Ecto neural progenitor cell (in vitro differentiated cells): ENCODE measurements around the gene MFAP1.
A peak's percentile ranks its signal among the peaks of the same experiment; 100 is the strongest.
"Not testable (repeated sequence)": the region's sequence is repeated elsewhere in the genome, so short reads cannot be mapped to it uniquely, and the experiment has no call there.

Source experiments
- DNase-seq: peaks from one replicate; pipeline ENCODE4 v3.0.0-alpha.2; 2018; ENCODE audit warnings: low spot score

The MFAP1 gene

DNA sequence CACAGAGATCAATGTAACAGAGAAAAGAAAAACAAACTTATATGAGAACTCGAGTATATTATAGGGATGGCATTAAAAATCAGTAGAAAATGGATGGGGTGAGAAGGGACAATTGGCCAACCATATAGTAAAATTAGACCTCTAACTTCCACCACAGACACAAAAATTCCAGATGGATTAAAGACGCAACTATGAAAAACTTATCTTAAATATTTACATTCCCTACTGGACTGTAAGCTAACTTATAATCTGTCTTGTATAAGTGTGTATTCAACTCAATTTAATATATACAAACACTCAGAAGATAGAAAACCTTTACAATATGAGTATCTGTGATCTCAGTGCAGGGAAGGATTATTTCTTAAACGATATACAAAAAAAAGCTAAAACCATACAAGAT, 3.0 kb downstream of the MFAP1 start:
- DNase-seq = no peak

DNA sequence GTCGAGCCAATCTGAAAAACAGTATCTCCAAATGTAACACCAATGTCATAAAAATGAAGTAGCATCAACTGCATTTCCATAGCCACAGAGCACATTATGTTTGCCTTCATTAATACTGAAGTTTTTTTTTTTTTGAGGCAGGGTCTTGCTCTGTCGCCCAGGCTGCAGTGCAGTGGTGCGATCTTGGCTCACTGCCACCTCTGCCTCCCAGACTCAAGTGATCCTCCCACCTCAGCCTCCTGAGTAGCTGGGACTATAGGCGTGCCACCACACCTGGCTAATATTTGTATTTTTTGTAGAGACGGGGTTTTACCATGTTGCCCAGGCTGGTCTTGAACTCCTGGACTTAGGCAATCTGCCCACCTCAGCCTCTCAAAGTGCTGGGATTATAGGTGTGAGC, 9.4 kb downstream of the MFAP1 start:
- not testable (repeated sequence) for DNase-seq

DNA sequence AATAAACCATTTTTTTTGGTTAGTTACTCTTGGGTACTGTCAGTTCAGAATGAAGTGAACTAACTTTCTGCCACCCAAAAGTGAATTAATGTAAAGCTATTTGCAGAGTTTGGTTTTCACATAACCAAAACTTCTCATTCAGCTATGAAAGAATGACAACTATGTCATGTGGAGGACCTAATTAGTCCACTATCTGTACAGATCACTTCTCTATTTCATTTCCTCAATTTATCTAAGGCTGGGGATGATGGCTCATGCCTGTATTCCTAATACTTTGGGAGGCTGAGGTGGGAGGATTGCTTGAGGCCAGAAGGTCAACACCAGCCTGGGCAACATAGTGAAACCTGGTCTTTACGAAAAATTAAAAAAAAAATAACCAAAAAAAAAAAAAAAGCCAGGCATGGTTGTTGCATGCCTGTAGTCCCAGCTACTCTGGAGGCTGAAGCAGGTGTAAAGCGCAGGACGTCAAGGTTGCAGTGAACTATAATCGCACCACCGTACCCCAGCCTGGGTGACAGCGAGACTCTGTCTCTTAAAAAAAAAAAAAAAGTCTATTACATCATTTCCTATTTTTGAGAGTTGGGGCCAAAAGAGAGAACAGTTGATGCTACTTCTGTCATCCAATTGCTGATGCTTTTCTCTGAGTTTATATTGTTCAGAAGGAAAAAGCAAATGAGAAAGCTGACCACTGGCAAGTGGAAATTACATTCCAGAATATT, 15.4 kb downstream of the MFAP1 start:
- DNase-seq = no peak

DNA sequence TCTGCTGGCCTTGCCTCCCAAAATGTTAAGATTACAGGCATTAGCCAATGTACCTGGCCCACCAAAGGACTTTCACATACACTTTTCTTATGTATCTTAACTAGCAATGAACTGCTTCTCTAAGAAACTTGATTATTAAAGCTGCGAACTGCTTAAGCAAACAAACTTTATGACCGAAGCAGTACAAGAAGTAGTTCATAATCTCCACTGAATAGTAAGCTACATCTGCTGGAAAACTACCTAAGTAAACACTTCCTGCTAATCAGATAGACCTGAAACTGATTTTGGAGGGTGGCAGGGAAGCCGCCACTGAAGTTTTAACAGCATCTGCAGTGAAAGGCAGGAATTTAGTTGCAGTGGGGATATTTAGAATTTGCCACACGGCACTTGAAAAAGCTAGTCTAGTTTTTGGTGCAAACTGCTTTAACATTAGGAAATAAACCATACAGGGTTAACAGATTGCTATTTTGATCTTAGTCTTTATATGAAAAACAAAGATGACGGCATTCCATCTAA, 16.0 kb downstream of the MFAP1 start:
- DNase-seq = no peak

DNA sequence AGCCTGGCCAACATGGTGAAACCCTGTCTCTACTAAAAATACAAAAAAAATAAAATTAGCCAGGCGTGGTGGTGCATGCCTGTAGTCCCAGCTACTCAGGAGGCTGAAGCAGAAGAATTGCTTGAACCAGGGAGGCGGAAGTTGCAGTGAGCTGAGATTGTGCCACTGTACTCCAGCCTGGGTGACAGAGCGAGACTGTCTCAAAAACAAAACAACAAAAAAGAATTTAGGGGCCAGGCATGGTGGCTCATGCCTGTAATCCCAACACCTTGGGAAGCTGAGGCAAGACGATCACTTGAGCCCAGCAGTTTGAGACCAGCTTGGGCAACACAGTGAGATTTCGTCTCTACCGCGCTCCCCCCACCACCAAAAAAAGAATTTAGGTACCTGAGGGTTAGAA, 21.8 kb downstream of the MFAP1 start:
- DNase-seq = not testable (repeated sequence)

DNA sequence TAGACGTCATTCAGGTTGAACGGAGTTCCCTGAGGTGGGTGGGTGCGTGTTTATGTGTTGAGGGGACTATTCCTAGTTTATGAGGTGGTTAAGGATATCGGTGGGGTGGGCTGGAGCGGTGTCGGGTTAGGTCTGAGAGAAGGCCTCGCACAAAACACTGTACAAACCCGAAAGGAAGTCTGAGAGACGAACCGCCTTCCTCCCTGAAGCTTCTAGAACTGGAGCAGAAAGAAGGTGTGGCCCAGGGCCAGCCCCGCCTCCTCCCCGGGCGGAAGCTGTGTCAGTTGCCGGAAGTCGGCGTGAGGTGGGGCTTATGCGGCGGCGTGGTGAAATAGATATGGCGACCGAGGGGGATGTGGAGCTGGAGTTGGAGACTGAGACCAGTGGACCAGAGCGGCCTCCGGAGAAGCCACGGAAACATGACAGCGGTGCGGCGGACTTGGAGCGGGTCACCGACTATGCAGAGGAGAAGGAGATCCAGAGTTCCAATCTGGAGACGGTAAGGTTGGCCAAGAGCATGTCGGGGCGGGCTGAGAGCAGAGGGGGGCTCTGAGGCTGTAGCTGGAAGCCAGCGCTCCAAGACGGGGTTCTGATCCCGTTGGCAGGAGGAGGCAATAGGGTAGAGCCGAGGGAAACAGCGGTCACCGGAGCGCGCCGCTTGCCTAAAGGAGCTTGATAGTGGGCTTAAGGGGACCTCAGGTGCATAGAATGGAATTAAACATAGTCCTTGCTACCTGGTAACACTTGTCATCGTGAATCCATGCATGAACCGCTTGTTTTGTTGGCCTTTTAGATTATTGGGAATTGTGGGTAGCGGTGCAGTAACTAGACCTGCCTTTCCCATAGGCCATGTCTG, 24.0 kb downstream of the MFAP1 start, which contains the start of gene HYPK:
TSS of gene HYPK (plus strand) at position 314 of the 856 bp plus-strand sequence. CDS start at position 338, 24 bp downstream.
- peak; percentile 87 for DNase-seq

DNA sequence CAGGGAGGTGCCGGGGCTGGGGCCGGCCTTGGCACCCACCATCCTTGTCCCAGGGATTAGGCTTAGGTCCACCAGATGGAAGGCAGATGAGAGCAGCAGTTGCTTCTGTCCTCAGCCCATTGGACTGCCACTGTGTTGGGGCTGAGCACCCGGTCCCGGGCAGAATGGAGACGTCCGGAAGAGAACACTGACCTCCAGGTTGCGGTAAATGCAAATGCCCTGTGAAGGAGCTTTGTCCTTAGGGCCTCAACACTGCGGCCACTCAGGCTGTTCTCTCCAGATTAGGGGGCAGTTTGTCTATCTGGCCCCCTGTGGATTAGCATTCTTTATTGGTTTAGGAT, 24.6 kb downstream of the MFAP1 start, which contains the start of gene SERINC4:
TSS of gene SERINC4 (minus strand) at position 276 of the 341 bp plus-strand sequence. CDS start at position 42, 234 bp downstream.
- DNase-seq = no peak

DNA sequence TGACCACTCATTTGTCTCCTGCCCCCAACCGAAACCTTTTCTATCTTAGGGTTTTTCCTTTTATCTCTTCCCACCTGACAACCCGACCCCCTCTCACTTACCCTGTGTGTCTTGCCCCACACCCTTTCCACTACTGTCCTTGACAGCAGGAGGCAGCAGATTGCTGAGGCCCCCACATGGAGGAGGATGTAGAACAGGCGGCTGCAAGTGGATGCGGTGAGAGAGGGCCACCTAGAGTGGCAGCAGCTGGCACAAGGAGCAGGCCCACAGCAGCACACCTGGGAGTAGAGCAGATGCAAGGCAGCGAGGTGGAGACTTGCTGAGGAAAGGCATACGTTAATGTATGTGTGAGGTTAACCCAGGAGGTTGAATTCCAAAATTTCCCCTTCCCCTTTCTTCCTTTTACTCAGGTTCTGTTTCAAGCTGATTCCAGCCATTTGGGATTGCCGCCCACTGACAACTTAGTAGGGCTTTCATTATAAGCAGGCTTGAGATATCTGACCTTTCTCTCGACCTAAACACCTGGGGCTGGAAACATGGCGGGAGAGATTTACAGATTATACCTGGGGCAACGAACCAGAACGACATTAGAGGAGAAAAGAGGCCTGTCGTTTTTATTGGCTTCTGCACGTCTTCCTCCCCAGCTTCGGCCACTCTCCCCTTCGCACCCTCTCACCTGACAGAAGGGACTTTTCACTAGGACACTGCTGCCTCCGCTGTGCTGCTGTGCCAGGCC, 25.1 kb downstream of the MFAP1 start:
- no peak for DNase-seq

DNA sequence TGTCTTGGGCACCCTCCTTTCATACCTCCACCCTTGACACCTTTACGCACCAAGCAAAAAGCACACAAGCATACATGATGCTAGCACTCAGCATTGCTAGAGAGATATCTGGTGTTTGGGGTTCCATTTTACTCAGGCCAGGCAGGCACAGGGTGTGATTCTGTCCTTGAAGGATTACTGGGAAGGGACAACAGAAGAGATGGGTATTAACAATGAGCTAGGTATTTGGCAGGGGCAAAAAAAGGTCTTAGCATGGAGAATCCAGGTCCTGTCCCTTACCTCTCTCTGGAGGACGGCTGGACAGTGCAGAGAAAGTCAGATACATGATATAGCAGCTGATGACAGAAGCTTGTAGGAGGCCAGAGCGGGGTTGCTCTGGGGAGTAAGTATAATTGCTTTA, 27.9 kb downstream of the MFAP1 start:
- DNase-seq = no peak

DNA sequence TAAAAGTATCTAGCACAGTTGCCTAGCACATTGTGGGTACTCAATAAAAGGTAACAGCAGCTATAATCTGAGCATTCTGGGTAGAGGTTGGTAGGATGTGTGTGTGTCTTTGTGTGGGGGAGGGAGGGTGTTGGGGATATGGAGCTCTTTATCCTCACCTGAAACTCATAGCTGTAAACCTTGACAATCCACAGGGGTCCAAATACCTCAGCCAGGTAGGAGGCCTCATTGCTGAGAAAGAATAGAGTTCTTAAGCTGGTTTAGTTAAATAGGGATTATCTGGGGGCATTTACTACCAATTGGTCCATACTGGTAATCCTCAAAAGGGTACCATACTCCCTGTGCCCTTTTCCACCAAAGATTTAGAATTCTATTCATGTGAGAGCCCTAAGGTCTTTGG, 28.5 kb downstream of the MFAP1 start:
- no peak for DNase-seq

DNA sequence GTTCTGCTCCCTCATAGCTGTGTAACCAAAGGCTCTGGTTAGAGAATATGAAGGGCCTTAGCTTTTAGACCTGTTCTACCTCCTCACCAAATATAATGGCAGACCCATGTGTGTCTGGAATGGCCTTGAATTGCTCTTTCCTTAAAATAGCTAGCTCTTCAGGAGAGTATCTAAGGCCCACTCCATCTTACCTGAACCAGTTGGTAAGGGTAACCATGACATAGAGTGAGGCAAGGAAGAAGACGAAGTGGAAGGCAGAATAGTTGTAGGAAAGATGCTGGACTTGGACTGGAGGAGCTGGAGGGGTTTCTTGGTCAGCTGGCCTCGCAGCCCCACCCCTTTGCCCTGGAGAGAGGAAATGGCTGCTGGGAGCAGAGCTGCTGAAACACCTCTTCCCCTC, 29.3 kb downstream of the MFAP1 start:
- no peak for DNase-seq

DNA sequence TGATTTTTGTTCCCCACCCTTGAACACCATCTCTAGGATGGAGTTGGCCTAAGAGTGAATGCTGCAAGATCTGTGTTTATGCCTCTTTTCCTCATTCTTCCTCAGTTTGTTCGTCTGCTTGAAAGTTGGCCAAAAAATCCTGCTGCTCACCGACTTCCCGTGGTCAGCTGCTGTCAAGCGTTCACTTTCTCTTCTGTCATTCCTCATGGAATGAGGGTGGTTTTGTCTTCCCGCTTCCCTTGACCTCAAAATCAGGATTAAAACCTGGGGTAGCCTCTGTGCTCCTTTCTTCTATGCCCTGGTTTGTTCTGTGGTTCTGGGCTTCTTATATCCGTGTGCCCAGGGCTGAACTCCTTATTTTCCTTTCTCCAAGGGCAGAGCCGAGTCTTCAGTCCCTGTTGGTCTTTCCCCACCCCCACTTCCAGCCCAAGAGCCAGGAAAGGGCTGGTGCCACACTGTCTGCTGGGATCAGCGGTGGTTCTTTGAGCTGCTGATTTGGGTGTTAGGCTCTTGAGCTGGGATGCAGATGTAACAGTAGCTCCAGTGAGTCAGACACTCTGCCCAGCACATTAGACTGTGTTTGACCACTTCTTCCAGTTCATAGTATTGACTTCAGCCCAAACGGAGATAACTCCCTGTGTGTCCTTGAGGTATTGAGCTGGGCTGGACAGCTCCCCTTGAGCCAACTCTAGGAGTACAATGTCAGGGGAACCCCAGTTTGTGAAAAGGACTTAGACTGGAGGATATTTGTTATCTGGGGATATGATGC, 30.0 kb downstream of the MFAP1 start:
- no peak for DNase-seq

DNA sequence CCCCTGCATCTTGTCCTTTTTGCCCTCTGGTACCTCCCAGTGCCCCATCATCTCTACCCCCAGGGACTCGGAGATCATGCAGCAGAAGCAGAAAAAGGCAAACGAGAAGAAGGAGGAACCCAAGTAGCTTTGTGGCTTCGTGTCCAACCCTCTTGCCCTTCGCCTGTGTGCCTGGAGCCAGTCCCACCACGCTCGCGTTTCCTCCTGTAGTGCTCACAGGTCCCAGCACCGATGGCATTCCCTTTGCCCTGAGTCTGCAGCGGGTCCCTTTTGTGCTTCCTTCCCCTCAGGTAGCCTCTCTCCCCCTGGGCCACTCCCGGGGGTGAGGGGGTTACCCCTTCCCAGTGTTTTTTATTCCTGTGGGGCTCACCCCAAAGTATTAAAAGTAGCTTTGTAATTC, 30.8 kb downstream of the MFAP1 start:
- no peak for DNase-seq

DNA sequence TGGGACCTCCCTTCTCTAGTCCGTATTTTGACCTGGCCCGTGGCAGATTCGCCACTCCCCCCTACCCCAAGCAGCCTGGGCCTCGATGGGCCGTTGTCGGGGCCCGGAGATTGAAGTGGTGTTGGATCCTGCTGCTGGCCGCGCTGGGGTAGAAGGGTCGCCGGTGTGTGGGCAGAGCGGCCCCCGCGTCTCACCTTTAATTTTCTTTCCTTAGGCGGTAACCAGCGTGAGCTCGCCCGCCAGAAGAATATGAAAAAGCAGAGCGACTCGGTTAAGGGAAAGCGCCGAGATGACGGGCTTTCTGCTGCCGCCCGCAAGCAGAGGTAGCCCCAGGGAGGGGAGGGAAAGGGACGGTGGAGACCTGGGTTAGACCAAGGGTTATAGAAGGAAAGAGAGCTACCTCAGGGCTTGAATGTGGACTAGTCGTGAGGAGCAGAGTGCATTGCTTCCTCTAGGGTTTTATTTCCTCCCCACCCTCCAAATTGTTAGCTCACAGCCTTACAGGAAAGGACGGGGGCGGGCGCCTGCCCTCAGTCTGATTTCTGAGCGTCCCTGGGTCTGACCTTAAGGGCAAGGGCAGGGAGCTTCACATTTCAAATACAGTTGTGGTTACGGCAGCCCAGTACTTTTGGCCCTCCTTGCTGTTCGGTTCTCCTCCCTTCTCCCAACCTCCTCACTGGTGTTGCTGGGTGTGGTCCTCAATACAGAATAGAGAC, 31.6 kb downstream of the MFAP1 start:
- no peak for DNase-seq

DNA sequence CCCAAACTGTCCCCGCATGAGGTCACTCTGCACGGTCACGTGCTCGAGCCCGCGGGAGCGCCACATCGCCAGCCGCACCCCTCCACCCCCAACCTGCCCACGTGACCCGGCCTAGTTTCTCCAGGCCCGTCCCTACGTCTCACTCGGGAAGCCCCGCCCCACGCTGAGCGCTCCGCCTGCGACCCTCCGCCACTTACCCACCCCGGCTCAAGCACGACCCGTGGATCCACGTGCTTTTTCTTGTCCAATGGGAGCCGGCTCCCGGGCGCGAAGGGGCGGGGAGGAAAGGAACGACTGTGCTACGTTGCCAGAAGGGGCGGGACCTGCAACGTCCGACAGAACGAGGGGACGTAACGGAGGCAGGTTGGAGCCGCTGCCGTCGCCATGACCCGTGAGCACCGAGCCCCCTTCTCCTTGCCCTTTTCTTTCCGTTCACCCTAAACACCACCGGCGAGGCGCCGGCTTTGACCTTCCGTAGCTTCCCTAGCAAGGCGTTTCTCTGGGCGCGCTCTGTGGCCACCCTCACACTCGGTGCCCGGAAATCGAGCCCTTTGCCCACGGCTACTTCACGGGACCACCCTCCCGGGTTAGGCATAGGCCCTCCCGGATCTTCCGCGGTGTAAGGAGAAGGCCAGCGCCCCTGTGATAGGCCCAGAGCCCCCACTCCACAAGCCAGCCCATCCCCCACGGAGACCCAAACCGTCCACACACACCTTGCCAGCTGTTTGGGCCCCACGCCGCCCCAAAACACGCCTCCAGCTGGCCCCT, 32.3 kb downstream of the MFAP1 start, which contains the start of gene SERF2:
TSS of gene SERF2 (plus strand) at position 328 of the 768 bp plus-strand sequence. CDS start at position 385, 57 bp downstream.
- DNase-seq = peak; percentile 100

DNA sequence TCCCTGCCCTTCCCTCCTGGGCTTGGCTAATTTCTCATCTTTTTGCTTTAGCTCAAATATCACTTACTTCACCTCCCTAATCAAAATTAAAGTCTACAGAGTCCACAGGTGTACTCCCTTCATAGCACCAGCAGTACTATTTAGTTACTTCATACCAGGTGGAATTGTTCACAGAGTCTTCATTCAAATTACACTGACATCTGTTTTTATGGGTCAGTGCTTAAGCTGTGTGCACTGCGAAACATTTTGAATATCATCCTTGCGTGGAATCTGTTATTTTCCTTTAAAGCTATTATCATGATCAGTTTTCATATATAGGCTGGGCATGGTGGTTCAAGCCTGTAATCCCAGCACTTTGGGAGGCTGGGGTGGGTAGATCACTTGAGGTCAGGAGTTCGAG, 35.1 kb downstream of the MFAP1 start:
- DNase-seq = no peak

DNA sequence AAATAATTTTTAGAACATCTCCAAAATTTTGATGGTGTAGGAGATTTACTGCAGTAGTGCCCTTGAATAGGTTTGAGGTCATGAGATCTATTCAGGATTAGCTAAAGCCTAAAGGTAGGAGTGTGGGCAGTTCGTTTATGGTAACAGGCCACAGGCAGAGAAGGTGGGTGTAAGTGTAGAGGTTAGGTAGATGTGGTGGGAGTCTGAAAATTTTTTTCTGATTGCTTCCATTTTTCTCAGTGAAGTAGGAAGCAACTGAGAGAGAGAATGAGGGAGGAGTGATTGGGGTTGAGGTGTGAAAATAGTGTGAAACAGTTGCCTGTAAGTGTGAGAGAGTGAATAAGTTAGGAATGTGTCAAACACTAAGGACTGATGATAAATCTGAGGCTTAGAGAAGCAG, 45.5 kb downstream of the MFAP1 start:
- no peak for DNase-seq

DNA sequence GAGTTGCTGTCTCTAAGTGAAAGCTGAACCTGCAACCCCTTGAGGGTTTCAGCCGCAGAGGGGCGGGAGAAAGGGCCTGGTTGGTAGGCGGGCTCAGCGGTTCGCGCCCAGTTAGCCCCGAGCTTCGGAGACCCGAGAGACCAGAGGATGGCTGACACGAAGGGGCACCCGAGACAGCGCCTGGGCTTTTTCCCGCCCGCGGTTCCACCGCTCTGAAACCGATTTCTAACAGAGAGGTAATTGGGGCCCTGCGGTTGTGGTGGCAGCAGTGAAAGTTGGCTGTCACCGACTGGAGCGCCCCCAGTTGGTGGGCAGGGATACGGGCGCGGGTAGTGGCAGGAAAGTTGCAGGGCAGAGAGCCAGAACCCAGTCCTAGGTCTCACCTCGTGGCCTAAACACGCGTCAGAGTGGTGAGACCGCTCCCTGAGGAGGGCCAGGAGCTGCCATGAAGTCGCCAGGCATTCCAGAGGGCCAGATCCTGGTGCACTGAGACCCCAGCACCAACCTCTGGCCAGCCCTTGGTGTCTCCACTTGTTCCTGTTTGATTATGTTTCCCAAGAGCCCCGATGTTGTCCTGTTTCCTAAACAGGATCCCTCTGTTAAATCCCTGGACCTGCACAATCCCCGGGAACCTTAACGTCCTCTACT, 47.1 kb downstream of the MFAP1 start:
- DNase-seq = peak; percentile 82

DNA sequence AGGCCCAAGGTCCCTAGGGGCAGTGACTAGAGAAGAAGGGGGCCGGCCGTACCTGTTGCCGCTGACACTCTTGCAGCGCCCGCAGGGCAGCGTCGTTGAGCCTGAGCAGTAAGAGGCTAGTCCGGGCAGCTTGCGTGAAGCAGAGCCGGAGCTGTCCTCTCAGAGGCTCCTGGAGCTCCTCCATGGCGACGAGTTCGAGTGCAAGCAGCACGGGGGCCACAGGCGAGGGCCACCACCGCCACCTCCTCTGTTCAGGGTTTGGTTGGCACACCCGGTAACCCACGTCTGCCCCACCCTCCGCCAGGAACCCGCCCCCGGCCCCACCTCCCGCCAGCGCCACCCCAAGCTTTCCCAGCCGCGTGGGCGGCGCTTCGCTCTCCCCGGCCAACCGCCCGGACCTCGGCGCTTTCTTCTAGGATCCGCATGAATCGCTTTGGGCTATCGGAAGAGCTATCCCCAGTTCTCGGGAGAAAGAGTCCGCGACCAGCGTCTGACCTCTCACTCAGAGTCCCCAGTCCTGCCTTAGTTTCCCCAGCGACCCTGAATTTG, 47.7 kb downstream of the MFAP1 start, which contains the start of gene ELL3:
TSS of gene ELL3 (minus strand) at position 249 of the 549 bp plus-strand sequence. CDS start at position 184, 65 bp downstream.
- DNase-seq = peak; percentile 82
